ENCODE data around the gene PRTFDC1.

Gene PRTFDC1

DNA sequence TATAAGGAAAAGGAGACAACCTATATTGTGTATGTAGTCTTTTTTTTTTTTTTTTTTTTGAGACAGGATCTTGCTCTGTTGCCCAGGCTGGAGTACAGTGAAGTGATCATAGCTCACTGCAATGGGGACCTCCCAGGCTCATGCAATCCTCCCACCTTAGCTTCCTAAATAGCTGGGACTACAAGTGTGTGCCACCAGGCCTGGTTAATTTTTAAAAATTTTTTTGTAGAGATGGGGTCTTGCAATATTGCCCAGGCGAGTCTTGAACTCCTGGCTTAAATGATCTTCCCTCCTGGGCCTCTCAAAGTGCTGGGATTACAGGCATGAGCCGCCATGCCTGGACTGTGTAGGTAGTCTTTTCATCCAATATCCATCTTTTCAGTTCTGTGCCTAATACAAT lies 150.0 kb downstream of the PRTFDC1 start:
- TF ChIP-seq FOXP2 (optimal IDR thresholded peaks at IDR 0.05; ENCODE audit: borderline replicate concordance, extremely low read depth, extremely low read length, insufficient read depth) (no peak), SIN3A (IDR thresholded peaks at IDR 0.05; ENCODE audit: borderline replicate concordance, insufficient read depth, low read length) (no peak), REST (IDR thresholded peaks at IDR 0.05; ENCODE audit: insufficient read depth in 1 of 2, low read depth in 2 of 2, low read length in 2 of 2) (no peak), TAF1 (IDR thresholded peaks at IDR 0.05; ENCODE audit: borderline replicate concordance, insufficient read depth, low read length) (no peak), POLR2AphosphoS5 (IDR thresholded peaks at IDR 0.05; ENCODE audit: low read depth, low read length) (no peak)

DNA sequence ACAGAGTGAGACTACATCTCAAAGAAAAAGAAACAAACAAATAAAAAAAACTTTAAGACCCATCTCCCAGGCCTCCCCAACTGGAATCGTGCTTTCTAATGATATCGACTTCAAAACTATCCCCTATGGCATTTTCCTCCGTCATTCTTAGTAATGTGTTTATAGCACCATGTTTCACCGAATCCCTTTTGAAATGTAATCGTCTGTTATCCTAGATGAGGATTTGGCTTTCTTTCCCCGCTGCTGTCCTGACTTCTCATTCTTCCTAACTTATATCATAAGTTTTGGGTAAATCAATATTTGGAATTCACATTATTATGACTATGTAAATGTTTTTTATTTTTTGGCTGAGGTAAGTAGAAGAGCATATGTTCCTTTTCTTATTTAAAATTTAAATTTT lies 151.5 kb downstream of the PRTFDC1 start:
- no peak for TF ChIP-seq TAF1 (IDR thresholded peaks at IDR 0.05; ENCODE audit: borderline replicate concordance, insufficient read depth, low read length)
- no peak for TF ChIP-seq FOXP2 (optimal IDR thresholded peaks at IDR 0.05; ENCODE audit: borderline replicate concordance, extremely low read depth, extremely low read length, insufficient read depth)
- no peak for TF ChIP-seq POLR2AphosphoS5 (IDR thresholded peaks at IDR 0.05; ENCODE audit: low read depth, low read length)
- no peak for TF ChIP-seq SIN3A (IDR thresholded peaks at IDR 0.05; ENCODE audit: borderline replicate concordance, insufficient read depth, low read length)
- TF ChIP-seq REST (IDR thresholded peaks at IDR 0.05; ENCODE audit: insufficient read depth in 1 of 2, low read depth in 2 of 2, low read length in 2 of 2): no peak
